ENCODE data around the gene TPM2.

Gene TPM2

GRCh38 chr9:35684921-35685320 lies 4.8 kb downstream of the TPM2 start:
- Histone ChIP-seq H3K9me3 (no peaks in the 10 kb centered on the region), H3K27me3 (no peaks in the 10 kb centered on the region), H3K36me3 (no peaks in the 10 kb centered on the region), H3K4me1 (peaks cover 2% of the 10 kb centered on the region; the same call in 1 of the 2 replicates), H3K4me3 (ENCODE audit: low read depth, low read length) (no peak overlapping the region)
- no peak for DNase-seq
- no peak for TF ChIP-seq CTCF (IDR thresholded peaks at IDR 0.05; ENCODE audit: low read depth, low read length)

- H3K36me3 ChIP-seq, result no peaks in the 10 kb centered on the region
- TF ChIP-seq CTCF (IDR thresholded peaks at IDR 0.05; ENCODE audit: low read depth, low read length), result no peak
- H3K4me1 ChIP-seq, result 0 out of 2 replicates have a peak, but pooled peaks cover 2% of the 10 kb centered on the region
- no peaks in the 10 kb centered on the region for H3K9me3 ChIP-seq
- no peak overlapping the region for H3K4me3 ChIP-seq (ENCODE audit: low read depth, low read length)
- no peaks in the 10 kb centered on the region for H3K27me3 ChIP-seq
- DNase-seq, result no peak
Measured at GRCh38 chr9:35683323-35683722, 6.4 kb downstream of the TPM2 start.

GRCh38 chr9:35682520-35683315 lies 7.0 kb downstream of the TPM2 start:
- Histone ChIP-seq H3K4me3 (ENCODE audit: low read depth, low read length) (no peak overlapping the region), H3K36me3 (no peaks in the 10 kb centered on the region), H3K27me3 (no peaks in the 10 kb centered on the region), H3K4me1 (0 out of 2 replicates have a peak, but pooled peaks cover 2% of the 10 kb centered on the region), H3K9me3 (no peaks in the 10 kb centered on the region)
- no peak for DNase-seq
- no peak for TF ChIP-seq CTCF (IDR thresholded peaks at IDR 0.05; ENCODE audit: low read depth, low read length)

- DNase-seq, result no peak
- Histone ChIP-seq H3K9me3 (no peaks in the 10 kb centered on the region), H3K4me1 (0 out of 2 replicates have a peak, but pooled peaks cover 2% of the 10 kb centered on the region), H3K27me3 (no peaks in the 10 kb centered on the region), H3K36me3 (no peaks in the 10 kb centered on the region), H3K4me3 (ENCODE audit: low read depth, low read length) (no peak overlapping the region)
- no peak for TF ChIP-seq CTCF (IDR thresholded peaks at IDR 0.05; ENCODE audit: low read depth, low read length)
Measured at GRCh38 chr9:35682051-35682450, 7.7 kb downstream of the TPM2 start.

- H3K4me1 ChIP-seq, result 0 out of 2 replicates have a peak, but pooled peaks cover 2% of the 10 kb centered on the region
- no peak for TF ChIP-seq CTCF (IDR thresholded peaks at IDR 0.05; ENCODE audit: low read depth, low read length)
- no peak overlapping the region for H3K4me3 ChIP-seq (ENCODE audit: low read depth, low read length)
- DNase-seq, result no peak
- H3K36me3 ChIP-seq, result no peaks in the 10 kb centered on the region
- H3K9me3 ChIP-seq, result no peaks in the 10 kb centered on the region
- no peaks in the 10 kb centered on the region for H3K27me3 ChIP-seq
Measured at GRCh38 chr9:35681341-35682002, 8.3 kb downstream of the TPM2 start.

Data from BE2C (cell line).